NCI-H2227 treated with DMSO at 0.1 percent for 48 hours (cell line): ENCODE data around the gene PNMA6E.
"Not testable (repeated sequence)": the region's sequence is repeated elsewhere in the genome, so short reads cannot be mapped to it uniquely, and the experiment has no call there.

Experiments used
- DNase-seq: peaks from one replicate; lab custom pipeline; 2025; lab: John Stamatoyannopoulos, UW

Gene PNMA6E

DNA sequence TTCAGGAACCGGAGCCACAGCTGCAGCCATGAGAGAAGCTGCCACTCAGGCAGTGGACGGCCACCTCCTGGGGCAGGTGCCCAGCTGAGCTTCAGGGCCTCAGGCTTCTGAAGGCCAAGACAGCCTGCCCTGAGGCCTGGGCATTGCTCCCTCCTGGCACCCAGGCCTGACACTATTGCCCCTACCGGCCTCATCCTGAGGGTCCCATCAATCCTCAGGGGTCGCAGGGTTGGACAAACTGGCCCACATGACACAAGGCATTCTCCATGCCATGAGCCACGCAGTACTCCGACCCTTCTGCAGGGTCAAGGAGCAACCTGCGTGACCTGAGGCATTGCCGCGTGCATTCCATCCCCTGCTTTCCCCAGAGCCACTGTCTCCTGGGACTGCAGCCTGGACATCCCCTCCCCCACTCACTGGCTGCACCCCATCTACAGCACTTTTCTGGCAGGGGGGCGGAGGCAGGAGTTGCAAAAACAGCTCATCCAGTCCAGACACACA, 7.1 kb upstream of the PNMA6E start:
- DNase-seq = no peak

DNA sequence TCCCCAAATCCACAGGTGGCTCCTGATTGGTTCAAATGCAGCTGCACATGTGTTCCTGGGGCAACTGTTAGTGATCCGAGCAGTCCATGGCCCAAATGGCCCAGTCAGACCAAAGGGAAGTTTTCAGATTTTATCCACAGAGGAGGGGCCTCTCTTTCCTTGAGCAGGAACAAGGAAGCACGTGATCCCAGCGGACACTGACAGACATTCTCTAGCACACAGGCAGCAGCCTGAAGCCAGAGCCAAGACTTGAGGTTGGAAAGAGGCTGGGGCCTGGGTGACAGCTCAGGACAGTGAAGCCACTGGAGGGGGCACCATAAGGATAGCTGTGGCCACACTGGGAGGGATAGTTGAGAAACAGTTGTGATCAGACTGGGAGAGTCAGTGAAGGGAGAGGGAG, 6.6 kb upstream of the PNMA6E start:
- DNase-seq = no peak

DNA sequence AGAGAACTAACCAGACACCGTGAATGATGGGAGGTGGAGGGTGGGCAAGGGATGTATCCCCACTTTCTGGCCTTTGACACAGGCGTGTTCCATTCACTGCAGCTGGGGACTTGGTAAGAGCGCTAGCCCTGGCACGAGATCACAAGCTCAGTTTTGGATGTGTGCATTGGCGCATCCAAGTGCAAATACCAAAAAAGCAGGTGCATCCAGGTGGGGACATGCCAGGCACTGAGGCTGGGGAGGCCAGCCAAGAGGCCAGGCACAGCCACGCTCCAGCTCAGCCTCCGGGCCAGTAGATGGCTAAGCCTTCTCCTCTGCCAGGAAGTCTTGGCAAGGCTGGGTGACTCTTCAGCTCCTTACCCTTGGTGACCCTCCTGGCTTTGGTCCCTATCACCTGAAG, 5.8 kb upstream of the PNMA6E start:
- DNase-seq = no peak

DNA sequence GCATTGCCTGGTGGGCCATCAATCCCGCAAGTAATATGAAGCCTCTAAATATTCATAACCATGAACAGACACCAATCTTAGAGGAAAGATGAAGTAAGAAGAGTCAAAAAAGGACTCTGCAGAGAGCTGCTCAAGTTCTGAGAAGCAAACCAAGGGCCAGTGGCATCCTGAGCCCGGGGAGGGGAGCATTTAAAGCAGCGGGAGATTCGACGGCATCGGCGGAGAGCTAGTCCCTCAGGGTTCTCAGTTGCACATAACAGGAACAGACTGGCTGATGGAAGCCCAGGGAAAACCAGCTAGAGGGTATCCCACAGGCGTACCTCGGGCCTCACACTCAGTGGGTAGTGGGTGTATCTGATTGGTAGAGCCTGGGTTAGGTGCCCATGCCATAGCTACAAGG, 4.9 kb upstream of the PNMA6E start:
- no peak for DNase-seq

DNA sequence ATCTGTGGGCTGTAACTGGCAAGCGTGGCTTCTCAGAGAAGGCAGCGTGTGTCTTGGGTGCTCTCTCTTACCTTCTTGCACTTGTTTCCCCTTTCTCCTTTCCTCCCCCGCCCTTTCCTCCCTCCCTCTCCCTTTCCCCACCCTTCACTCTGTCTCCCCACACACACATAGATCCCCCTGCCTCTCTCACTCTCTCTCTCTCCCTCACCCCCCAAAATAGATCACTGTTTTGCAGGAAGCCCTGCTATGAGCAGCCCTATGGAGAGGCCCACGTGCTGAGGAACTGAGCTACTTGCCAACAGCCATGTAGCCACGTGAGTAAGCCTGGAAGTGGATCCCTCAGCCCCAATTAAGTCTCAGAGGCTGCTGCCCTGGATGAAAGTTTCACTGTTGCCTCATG, 4.3 kb upstream of the PNMA6E start:
- DNase-seq = no peak

DNA sequence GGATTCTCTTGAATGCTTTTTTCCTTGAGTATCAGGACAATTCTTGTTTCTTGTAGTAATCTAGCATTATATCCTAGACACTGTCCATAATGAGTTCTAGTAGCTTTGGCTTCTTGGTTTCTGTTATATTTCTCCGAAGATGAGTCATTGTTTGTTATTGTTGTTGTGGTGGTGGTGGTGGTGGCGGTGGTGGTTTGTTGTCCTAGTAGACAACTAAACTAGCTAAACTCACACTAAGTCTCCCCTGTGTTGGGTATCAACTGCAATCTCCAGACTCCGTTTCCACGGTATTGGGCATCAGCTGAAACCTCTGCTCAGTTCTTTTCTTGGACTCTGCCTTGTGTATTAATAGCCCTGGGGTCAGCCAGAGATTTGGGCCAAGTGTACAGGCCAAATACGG, 3.2 kb upstream of the PNMA6E start:
- not testable (repeated sequence) for DNase-seq

DNA sequence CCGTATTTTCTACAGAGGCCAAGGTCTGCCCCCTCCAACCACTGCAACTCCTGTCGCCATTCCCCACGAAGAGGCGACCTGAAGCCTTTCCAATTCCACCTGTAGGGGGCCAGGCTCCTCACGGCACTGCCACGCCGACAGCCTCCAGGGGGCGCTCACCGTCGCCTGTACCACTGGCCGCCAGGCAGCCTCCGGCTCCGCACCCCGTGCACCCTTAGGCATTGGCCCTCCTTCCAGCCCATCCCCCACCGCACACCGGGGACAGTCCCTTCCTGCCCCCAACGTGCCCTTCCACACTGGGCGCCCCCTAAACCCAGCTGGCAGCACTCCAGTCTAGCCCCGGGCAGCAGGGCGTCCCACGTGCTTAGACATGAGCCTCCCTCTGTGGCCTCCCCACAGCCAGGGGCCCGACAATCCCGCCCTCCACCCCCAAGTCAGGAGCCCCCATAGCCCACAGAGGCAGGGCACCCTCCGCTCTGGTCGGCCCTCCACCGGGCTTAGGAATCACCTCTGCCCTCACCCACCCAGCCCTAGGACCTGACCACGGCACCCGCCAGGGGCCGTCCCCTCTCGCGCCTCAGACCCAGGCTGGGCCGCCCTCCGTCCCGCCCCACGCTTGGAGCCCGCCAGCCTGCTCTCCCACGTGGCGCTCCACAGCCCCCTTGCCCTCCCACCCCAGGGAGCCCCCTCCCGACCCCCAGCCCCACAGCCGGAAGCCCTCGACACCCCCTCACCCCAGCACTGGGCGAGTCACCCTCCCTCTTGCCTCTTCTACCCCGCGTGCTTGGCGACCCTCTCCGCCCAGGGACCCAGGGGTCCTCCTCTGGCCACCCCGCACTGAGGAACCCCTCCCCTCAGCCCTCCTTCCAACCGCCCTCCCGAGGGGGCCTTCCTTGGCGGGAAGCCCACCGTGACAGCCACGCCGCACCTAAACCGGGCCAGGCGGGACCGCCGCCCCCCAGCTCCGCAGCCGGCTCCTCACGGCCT, 711 bp downstream of the PNMA6E start:
- DNase-seq = no peak

DNA sequence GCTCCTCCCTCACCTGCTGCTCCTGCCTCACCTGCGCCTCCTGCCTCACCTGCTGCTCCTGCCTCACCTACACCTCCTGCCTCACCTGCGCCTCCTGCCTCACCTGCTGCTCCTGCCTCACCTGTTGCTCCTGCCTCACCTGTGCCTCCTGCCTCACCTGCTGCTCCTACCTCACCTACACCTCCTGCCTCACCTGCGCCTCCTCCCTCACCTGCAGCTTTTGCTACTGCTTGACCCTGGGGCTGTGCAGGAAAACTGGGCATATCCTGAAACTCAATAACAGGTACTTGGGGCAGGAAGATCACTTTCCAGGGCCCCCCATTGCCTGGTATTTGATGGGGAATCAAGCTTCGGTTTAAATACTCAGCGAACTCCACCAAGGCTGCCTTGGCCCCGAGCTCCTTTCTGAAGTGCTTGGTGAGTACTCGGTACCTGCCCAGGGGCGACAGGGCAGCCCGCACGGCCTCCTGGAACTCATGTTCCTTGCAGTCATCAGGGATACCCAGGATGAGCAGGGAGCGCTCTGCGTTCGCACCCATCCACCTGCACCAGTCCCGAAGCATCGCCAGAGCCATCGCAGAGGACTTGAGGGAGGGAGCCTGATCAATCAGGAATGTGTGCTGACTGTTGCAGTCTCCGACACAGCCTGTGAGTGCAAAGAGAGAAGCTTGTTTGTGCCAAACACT, 2.7 kb downstream of the PNMA6E start:
- DNase-seq = no peak

DNA sequence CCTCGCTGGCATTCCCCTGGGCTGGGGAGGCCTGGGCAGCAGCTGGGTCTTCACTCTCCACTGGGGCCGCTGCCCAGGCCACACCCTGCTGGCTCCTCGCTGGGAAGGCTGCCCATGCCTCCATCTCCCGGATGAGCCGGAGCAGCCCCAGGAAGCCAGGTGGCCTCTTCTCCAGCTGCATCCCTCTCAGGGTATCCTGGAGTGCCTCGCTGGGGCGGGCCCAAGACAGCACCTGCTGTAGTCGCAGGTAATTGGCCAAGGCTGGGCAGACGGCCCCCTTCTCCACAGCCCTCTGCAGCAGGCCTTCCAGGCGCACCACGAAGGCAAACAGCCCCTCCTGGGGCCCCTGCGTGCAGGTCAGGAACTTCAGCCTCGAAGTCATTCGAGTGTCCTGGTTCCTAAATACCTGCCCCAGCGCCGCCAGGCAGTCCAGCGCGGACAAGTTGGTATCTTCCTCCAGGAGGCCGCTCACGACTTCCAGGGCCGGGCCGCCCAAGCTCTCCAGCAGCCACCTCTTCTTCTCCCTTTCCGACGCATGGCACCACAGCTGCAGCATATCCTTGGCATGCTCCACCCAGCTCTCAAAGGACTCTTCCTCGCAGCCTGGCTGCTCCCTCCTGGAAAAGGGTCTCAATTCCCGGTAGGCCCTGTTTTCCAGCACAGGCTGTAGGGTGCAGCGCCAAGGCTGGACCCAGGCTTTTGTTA, 3.7 kb downstream of the PNMA6E start:
- no peak for DNase-seq

DNA sequence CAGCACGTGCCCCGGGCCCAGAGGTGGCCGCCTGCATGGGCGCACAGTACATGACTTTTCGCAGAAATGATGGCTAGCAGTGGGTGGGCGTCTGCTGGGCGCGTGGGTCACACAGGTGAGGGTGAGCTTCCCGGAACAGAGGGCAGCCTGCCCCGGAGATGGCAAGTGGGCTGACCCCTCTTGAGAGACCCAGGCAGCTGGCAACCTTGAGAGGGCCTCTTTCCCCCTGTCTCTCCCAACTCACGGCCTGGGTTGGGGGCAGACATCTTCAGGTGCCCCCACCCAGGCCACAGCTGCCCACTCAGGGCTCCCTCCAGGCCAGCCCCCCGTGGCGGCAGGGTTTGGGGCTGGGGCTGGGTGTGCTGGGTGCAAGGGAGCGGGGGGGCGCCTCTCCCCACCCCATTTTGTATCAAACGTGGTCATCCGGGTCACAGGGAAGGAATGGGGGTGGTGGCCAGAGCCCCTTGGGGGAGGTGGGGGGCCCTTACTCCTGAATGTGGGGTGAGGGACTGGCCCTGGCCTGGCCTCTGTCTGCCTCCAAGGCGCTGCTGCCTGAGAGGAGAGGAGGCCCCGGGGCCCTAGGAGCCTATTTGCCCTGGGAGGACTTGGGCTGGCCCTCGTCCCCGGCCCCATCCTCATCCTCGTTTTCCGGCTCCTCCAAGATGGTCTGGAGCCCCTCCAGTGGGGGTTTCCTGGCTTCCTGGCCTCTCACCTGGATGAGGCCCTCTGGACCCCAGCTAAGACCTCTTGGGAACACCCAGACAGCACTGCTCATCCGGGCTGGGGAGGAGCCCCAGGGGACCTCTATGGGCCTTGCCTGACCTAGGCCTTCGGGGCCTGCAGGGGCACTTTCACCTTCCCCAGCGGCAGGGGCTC, 4.6 kb downstream of the PNMA6E start:
- DNase-seq = no peak

DNA sequence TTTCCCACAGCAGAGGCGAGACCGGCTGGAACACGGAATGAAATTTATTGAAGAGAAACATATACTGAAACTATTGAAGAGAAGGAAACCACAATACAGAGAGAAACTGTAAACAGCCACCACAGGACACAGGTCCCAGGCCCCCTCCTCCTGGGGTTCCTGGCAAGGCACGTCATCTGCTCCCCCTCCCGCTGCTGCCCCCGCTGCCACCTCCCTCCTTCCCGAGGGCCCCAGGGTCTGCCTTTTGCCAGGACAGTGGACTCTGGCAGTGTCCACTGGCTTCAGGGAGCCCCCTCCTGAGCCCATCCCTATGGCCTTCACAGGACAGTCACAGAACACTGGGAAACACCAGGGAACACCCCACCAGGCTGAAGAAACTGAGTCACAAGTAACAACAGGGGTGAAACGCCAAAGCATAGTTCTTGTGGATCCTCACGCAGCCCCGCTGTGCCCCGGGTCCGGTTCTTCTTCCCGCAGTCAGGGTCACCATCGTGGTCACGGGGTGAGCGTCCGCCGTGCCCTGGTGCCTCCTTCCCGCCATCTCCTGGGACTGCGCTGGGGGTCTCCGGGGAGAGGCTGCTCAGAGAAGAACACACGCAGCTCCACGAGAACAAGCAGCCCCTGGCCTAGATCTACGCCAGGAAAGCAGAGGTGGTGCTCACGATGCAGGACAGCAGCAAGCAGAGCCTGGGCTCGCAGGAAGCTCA, 5.4 kb downstream of the PNMA6E start:
- DNase-seq = no peak

DNA sequence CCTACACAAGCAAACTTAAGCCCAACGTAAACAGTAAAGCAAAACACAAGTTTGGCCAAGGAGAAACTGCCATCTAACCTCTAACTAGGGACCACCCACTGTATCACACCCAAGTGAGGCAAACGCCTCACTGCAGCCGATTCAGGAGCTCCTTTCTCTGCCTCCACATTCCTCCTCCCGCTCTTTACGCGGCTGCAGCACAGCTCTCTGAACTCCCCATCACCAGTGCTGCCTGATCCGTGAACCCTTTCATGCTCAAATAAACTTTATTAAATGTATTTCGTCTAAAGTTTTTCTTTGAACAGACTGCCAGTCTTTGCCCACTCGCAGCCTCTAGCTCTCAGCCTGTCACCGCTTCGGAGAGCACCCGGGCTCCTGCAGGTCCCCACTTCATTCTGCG, 6.5 kb downstream of the PNMA6E start:
- no peak for DNase-seq

DNA sequence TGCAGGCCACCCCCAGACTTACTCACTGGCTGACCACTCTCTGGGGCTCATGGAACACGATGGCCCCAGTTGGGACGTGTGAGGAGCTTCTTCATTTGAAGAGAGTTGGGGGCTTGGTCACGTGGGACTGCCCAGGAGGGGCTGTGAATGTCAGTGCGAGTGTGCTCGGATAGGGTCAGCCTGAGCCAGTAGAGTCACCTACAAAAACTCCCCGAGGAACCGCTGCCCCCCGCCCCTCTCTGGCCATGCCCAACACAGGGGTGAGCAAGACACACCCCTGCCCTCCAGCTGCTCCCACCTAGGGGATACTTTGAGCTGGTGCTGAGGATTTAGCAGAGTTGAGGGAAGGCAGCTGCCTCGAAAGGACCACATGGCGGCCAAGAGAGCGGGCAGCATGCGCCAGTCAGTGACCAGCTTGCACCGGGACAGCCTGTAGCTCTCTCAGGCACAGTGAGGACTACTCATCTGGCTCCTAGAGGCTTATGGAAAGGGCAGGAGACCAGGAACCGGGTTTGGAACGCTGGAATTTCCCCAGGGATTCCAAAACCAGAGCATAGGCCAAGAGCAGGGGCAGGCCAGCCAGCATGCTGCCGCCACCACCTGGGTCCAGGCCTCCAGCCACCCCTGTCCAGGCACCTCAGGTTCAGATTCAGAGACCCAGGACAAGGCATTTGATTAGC, 8.4 kb downstream of the PNMA6E start:
- no peak for DNase-seq

DNA sequence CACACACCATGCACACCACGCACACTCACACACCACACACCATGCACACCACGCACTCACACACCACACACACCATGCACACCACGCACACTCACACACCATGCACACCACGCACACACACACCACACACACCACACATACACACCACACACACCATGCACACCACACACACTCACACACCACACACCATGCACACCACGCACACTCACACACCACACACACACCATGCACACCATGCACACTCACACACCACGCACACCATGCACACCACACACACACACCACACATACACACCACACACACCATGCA, 11.7 kb downstream of the PNMA6E start:
- DNase-seq = not testable (repeated sequence)

DNA sequence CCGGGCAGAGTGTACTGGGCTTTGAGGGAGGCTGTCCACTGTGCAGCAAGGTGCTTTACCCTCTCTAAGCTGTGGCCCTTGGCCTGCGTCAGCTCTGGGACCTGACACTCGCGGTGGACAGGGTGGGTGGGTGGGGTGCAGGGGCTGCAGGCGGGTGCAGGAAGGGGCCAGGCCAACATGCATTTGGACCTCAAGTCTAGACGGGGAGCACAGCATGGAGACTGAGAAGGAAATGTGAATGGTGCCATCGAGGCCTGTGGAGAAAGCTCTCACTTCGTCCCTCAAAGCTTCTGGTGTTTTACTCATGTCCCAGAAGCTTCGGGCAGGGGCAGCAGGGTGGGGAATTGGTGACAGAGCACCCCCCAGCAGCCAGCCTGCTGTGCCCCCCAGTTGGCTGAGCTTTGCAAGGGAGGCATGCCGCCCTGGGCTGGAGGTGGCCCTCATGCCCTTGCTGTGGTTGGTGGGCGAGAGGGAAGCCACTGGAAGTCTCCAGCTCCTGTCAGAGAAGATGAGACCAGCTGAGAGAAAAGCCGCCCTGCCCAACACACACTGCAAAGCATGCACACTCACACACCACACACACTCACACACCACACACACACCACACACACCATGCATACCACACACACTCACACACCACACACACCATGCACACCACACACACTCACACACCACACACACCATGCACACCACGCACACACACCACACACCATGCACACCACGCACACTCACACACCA, 12.3 kb downstream of the PNMA6E start:
- no peak for DNase-seq

DNA sequence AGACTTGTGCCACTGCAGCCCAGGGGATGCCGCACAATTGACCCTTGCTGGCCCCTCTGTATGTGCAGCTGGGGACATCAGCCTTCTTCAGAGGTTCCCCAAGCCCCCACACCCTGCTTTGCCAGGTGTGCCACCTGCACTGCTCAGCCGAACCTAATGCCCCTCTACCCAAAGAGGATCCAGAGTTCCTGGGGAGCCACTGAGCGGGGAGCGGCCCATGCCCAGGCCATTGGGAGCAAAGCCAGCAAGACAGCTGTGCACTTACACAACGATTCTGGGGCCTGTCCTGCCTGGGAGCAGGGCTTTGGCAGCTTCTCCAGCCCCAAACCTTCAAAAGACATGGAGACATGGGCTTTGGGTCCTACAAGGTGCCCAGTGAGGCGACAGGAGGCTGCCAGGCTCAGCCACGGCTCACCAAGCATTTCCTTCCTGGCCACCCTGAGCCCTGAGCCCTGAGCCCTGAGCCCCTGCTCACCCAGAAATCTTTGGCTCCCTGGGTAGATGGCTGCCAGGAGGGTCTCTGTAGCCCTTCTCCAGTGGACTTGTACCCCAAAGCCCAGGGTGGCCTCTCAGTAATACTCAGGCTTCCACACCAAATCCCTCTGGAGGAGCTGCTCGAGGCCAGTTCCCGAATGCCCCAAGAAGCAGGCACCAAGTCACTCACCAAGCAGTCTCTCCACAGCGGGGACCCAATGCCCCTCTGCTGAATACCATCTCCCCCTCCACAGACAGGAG, 13.0 kb downstream of the PNMA6E start:
- no peak for DNase-seq

DNA sequence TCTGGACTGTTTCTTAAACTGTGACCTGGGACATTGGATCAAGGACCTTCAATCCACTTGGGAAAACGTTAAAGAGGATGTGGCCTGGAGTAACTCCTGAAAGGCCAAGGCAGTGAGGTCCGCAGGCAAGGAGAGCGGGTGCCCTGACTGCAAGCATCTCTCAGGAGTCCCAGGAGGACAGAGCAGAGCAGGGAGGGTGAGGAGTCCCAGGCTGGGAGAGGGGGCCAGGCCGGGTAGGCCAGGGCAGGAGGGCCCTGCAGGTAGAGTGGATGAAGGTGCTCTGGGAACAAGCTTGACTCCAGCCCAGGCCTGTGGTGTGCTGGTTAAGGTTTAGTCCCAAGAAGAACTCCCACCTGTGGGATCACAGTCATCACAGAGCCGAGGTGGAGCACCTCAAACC, 13.8 kb downstream of the PNMA6E start:
- no peak for DNase-seq

DNA sequence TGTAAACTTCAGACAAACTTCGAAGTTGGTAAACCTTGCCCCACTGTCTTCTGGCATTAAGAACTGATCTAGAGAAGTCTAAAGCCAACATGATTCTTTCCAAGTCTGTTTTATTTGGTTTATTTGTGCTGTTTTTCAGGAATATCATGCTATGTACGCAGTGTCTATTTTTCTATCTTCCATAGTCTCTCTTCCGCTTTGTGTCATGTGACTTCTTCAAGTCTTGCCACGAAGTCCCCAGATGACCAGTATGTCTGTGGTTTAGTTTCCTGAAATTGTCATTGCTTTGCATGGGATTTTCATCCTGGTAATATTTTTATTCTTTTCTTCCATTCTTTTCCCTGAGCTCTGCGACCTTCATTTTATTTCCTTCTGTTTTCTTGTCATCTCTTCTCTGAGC, 15.1 kb downstream of the PNMA6E start:
- no peak for DNase-seq

DNA sequence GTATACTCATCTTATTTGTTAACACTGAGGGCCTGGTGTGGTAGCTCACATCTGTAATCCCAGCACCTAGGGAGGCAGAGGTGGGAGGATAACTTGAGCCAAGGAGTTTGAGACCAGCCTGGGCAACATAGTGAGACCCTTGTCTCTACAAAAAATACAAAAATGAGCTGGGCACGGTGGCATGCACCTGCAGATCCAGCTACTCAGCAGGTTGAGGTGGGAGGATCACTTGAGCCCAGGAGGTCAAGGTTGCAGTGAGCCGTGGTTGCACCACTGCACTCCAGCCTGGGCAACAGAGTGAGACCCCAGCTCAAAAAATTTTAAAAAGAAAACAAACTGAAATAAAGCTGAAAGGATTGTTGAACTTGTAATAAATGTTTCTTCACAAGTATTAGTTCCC, 16.2 kb downstream of the PNMA6E start:
- DNase-seq = not testable (repeated sequence)
